HEK293 (cell line): ENCODE results near the gene MPHOSPH9.

Source experiments
- CTCF ChIA-PET: fragments of 350-600 bp; formaldehyde crosslinking; extraction: SDS; loops from one replicate; lab custom pipeline; 2021; ENCODE audit warnings: antibody characterized with exemption; lab: Yijun Ruan, JAX
- POLR2A ChIA-PET: fragments of 300-600 bp; formaldehyde crosslinking; extraction: SDS; loops from one replicate; lab custom pipeline; 2020; ENCODE audit warnings: antibody characterized with exemption, inconsistent platforms; lab: Yijun Ruan, JAX
- H3K27ac ChIP-seq: fragments of 200-500 bp; sonication (Bioruptor generic); 2 replicates; pipeline ENCODE4 v1.5.1; 2014; ENCODE audit warnings: low read depth, low read length, control low read depth, inconsistent platforms; ENCODE audit errors: extremely low read depth
- H3K36me3 ChIP-seq, 2 experiments: fragments of 200-500 bp in 1 of 2; sonication (Bioruptor generic) in 1 of 2; 1 replicate in 1 of 2; 2 replicates in 1 of 2; pipeline ENCODE4 v1.5.1; 2014 to 2017; ENCODE audit warnings: inconsistent platforms in 2 of 2, low read length in 2 of 2; ENCODE audit not compliant: control insufficient read depth in 2 of 2, insufficient read depth in 1 of 2
- H3K4me1 ChIP-seq: fragments of 200-500 bp; sonication (Bioruptor generic); 2 replicates; pipeline ENCODE4 v1.5.1; 2014; ENCODE audit warnings: mild to moderate bottlenecking, low read length, inconsistent platforms; ENCODE audit not compliant: control insufficient read depth, insufficient read depth
- H3K4me3 ChIP-seq: 2 replicates; pipeline ENCODE4 v1.5.1; 2011; ENCODE audit warnings: low read depth, mild to moderate bottlenecking, control low read depth, low read length, moderate library complexity
- H3K9me3 ChIP-seq: fragments of 200-500 bp; sonication (Bioruptor generic); 2 replicates; pipeline ENCODE4 v1.5.1; 2014; ENCODE audit warnings: low read depth, low read length, inconsistent platforms; ENCODE audit not compliant: control insufficient read depth, insufficient read depth
- MYNN ChIP-seq: fragments of 450-650 bp; formaldehyde crosslinking; IDR thresholded peaks from 2 replicates; pipeline ENCODE4 v1.5.1; 2016; ENCODE audit warnings: missing biosample characterization, missing genetic modification characterization, borderline replicate concordance
- REPIN1 ChIP-seq: fragments of 450-650 bp; formaldehyde crosslinking; IDR thresholded peaks from 2 replicates; pipeline ENCODE4 v1.5.1; 2017; ENCODE audit warnings: missing biosample characterization, missing genetic modification characterization, low read depth
- WT1 ChIP-seq: fragments of 450-650 bp; formaldehyde crosslinking; IDR thresholded peaks from 2 replicates; pipeline ENCODE4 v1.5.1; 2016; ENCODE audit warnings: missing biosample characterization, missing genetic modification characterization
- ZBTB20 ChIP-seq: fragments of 450-650 bp; formaldehyde crosslinking; IDR thresholded peaks from 2 replicates; pipeline ENCODE4 v1.5.1; 2016; ENCODE audit warnings: missing biosample characterization, missing genetic modification characterization
- ZBTB48 ChIP-seq: fragments of 450-650 bp; formaldehyde crosslinking; IDR thresholded peaks from 2 replicates; pipeline ENCODE4 v1.5.1; 2016; ENCODE audit warnings: missing biosample characterization, missing genetic modification characterization
- ZBTB7A ChIP-seq: fragments of 450-650 bp; formaldehyde crosslinking; IDR thresholded peaks from 2 replicates; pipeline ENCODE4 v1.5.1; 2016; ENCODE audit warnings: low read depth, missing biosample characterization, missing genetic modification characterization
- ZFP41 ChIP-seq: fragments of 450-650 bp; formaldehyde crosslinking; IDR thresholded peaks from 2 replicates; pipeline ENCODE4 v1.5.1; 2016; ENCODE audit warnings: missing biosample characterization, missing genetic modification characterization, borderline replicate concordance
- ZNF280D ChIP-seq: fragments of 450-650 bp; formaldehyde crosslinking; IDR thresholded peaks from 2 replicates; pipeline ENCODE4 v1.5.1; 2016; ENCODE audit warnings: missing biosample characterization, missing genetic modification characterization
- ZNF350 ChIP-seq: fragments of 450-650 bp; formaldehyde crosslinking; IDR thresholded peaks from 2 replicates; pipeline ENCODE4 v1.5.0; 2017; ENCODE audit warnings: missing biosample characterization, mild to moderate bottlenecking, missing genetic modification characterization
- ZNF488 ChIP-seq: fragments of 450-650 bp; formaldehyde crosslinking; IDR thresholded peaks from 2 replicates; pipeline ENCODE4 v1.5.1; 2016; ENCODE audit warnings: missing biosample characterization, missing genetic modification characterization
- ZNF510 ChIP-seq: fragments of 450-650 bp; formaldehyde crosslinking; IDR thresholded peaks from 2 replicates; pipeline ENCODE4 v1.5.1; 2018; ENCODE audit warnings: mild to moderate bottlenecking, missing genetic modification characterization, missing biosample characterization; ENCODE audit not compliant: insufficient replicate concordance
- ZNF518A ChIP-seq: fragments of 450-650 bp; formaldehyde crosslinking; conservative IDR thresholded peaks from 2 replicates; pipeline ENCODE4 v1.5.1; 2016; ENCODE audit warnings: low read depth, missing biosample characterization, missing genetic modification characterization
- ZSCAN18 ChIP-seq: fragments of 450-650 bp; formaldehyde crosslinking; IDR thresholded peaks from 2 replicates; pipeline ENCODE4 v1.5.1; 2016; ENCODE audit warnings: missing biosample characterization, missing genetic modification characterization
- ZSCAN4 ChIP-seq: fragments of 450-650 bp; formaldehyde crosslinking; IDR thresholded peaks from 2 replicates; pipeline ENCODE4 v1.5.1; 2017; ENCODE audit warnings: missing biosample characterization, missing genetic modification characterization

The MPHOSPH9 gene

GRCh38 chr12:123115409-123116121 lies 117.4 kb downstream of the MPHOSPH9 start:
- Histone ChIP-seq H3K4me1 (no peaks in the 10 kb centered on the region; the same call in 1 of the 2 replicates), H3K9me3 (no peaks in the 10 kb centered on the region), H3K36me3 (no peaks in the 10 kb centered on the region), H3K4me3 (no peak overlapping the region), H3K27ac (no peak overlapping the region)
- no peak for TF ChIP-seq REPIN1 (tag by site-specific recombination)
- TF ChIP-seq ZNF518A (tag by site-specific recombination), result no peak
- peak; percentile 80; the same call in 1 of the 2 replicates for TF ChIP-seq MYNN (tag by site-specific recombination)
- no peak for TF ChIP-seq ZBTB20 (tag by site-specific recombination)
- no peak for TF ChIP-seq ZBTB48
- no peak for TF ChIP-seq ZNF350
- TF ChIP-seq ZSCAN18 (tag by site-specific recombination), result no peak
- TF ChIP-seq ZNF510 (tag by site-specific recombination), result no peak
- peak; percentile 82 for TF ChIP-seq ZSCAN4 (tag by site-specific recombination)
- no peak for TF ChIP-seq WT1 (tag by site-specific recombination)
- TF ChIP-seq ZFP41 (tag by site-specific recombination), result no peak
- TF ChIP-seq ZNF280D (tag by site-specific recombination), result no peak
- no peak for TF ChIP-seq ZBTB7A (tag by site-specific recombination)
- no peak for TF ChIP-seq ZNF488 (tag by site-specific recombination)
- ChIA-PET POLR2A (interaction anchor here (0.6 kb wide), 1 partner anchor 38 kb away, joined by 5 read pairs; no protein-coding TSS in a partner anchor), CTCF (no interaction called here)
